ENCODE data around the gene RPS6KA2. TPM values are rescaled to one million over a fixed set of nuclear protein-coding genes. Genes with fewer than 3 reads are reported as not detected.

Gene RPS6KA2
- total RNA-seq, 4 donors from 2014 or later: 55.4 to 119 (median 76.4) TPM

- TF ChIP-seq CTCF (IDR thresholded peaks at IDR 0.05): no peak
- TF ChIP-seq POLR2AphosphoS5 (IDR thresholded peaks at IDR 0.05): peak; percentile 84
- TF ChIP-seq EP300 (IDR thresholded peaks at IDR 0.05): no peak
- Histone ChIP-seq H3K4me1 (peaks cover 4 to 67% (median 6%) of the 10 kb centered on the region in 3 donors), H3K4me3 (no peak overlapping the region), H3K27me3 (no peaks in the 10 kb centered on the region), H3K9me3 (no peaks in the 10 kb centered on the region), H3K27ac (peak overlapping the region in 3 of 4 donors; percentile 56 to 64 (median 64)), H3K36me3 (peaks cover 0 to 8% of the 10 kb centered on the region in 2 donors)
- 76 to 84% methylated on average over 7 to 15 of the region's 21 CpGs for WGBS, 2 donors (ENCODE audit: low coverage in 1 of 2)
- ATAC-seq: peak; percentile 49
Measured at GRCh38 chr6:166615059-166615770, 11.8 kb downstream of the RPS6KA2 start.

GRCh38 chr6:166614589-166614988 lies 12.5 kb downstream of the RPS6KA2 start:
- peaks cover 3 to 61% (median 4%) of the 10 kb centered on the region in 3 donors for H3K4me1 ChIP-seq
- H3K4me3 ChIP-seq: no peak overlapping the region
- H3K27me3 ChIP-seq: no peaks in the 10 kb centered on the region
- ATAC-seq: no peak
- 89 to 100% methylated on average over 2 to 9 of the region's 10 CpGs for WGBS, 2 donors (ENCODE audit: low coverage in 1 of 2)
- H3K9me3 ChIP-seq: no peaks in the 10 kb centered on the region
- peaks cover 0 to 8% of the 10 kb centered on the region in 2 donors for H3K36me3 ChIP-seq
- H3K27ac ChIP-seq: peak overlapping the region in 3 of 4 donors; percentile 38 to 64 (median 56)
- no peak for TF ChIP-seq EP300 (IDR thresholded peaks at IDR 0.05)
- TF ChIP-seq POLR2AphosphoS5 (IDR thresholded peaks at IDR 0.05): no peak
- no peak for TF ChIP-seq POLR2A (IDR thresholded peaks at IDR 0.05)
- TF ChIP-seq CTCF (IDR thresholded peaks at IDR 0.05): no peak

GRCh38 chr6:166614171-166614583 lies 12.9 kb downstream of the RPS6KA2 start:
- no peak for ATAC-seq
- TF ChIP-seq POLR2AphosphoS5 (IDR thresholded peaks at IDR 0.05): no peak
- no peak for TF ChIP-seq POLR2A (IDR thresholded peaks at IDR 0.05)
- Histone ChIP-seq H3K27ac (peak overlapping the region in 3 of 4 donors; percentile 38 to 64 (median 56)), H3K9me3 (no peaks in the 10 kb centered on the region), H3K4me1 (peaks cover 0 to 58% (median under 1%) of the 10 kb centered on the region in 3 donors), H3K36me3 (peaks cover 0 to 8% of the 10 kb centered on the region in 2 donors), H3K4me3 (no peak overlapping the region), H3K27me3 (no peaks in the 10 kb centered on the region)
- 86 to 98% methylated on average over 5 to 10 of the region's 12 CpGs for WGBS, 2 donors (ENCODE audit: low coverage in 1 of 2)

GRCh38 chr6:166613027-166613426 lies 14.0 kb downstream of the RPS6KA2 start:
- H3K9me3 ChIP-seq: no peaks in the 10 kb centered on the region
- peaks cover 0 to 63% (median 6%) of the 10 kb centered on the region in 3 donors for H3K4me1 ChIP-seq
- peak overlapping the region in 2 of 4 donors; percentile 23 to 31 for H3K27ac ChIP-seq
- no peak overlapping the region for H3K4me3 ChIP-seq
- 88 to 89% methylated on average over 3 to 7 of the region's 7 CpGs for WGBS, 2 donors (ENCODE audit: low coverage in 1 of 2)
- H3K27me3 ChIP-seq: no peaks in the 10 kb centered on the region
- no peak for TF ChIP-seq POLR2AphosphoS5 (IDR thresholded peaks at IDR 0.05)
- no peak for TF ChIP-seq POLR2A (IDR thresholded peaks at IDR 0.05)
- TF ChIP-seq EP300 (IDR thresholded peaks at IDR 0.05): no peak
- no peak for TF ChIP-seq CTCF (IDR thresholded peaks at IDR 0.05)
- no peak for ATAC-seq
- no peaks in the 10 kb centered on the region for H3K36me3 ChIP-seq

- Histone ChIP-seq H3K36me3 (no peaks in the 10 kb centered on the region), H3K27me3 (no peaks in the 10 kb centered on the region), H3K27ac (peak overlapping the region in 1 of 4 donors; percentile 31), H3K9me3 (no peaks in the 10 kb centered on the region), H3K4me3 (no peak overlapping the region), H3K4me1 (peaks cover 0 to 67% (median 6%) of the 10 kb centered on the region in 3 donors)
- 74 to 81% methylated on average over 7 to 10 of the region's 11 CpGs for WGBS, 2 donors (ENCODE audit: low coverage in 1 of 2)
- TF ChIP-seq POLR2A (IDR thresholded peaks at IDR 0.05) (no peak), CTCF (IDR thresholded peaks at IDR 0.05) (no peak), POLR2AphosphoS5 (IDR thresholded peaks at IDR 0.05) (no peak), EP300 (IDR thresholded peaks at IDR 0.05) (no peak)
- ATAC-seq: no peak
Measured at GRCh38 chr6:166612471-166612881, 14.6 kb downstream of the RPS6KA2 start.

Data from gastroesophageal sphincter (tissue), 4 donors.